Ovary (tissue), 9 donors: ENCODE data around the gene EIF4E3. TPM values are rescaled to one million over a fixed set of nuclear protein-coding genes. Genes with fewer than 3 reads are reported as not detected.

Source experiments
- DNase-seq, 5 donors: peaks; one replicate each; pipeline ENCODE4 v3.0.0-alpha.2; 2019 to 2020
- H3K27ac ChIP-seq, 2 donors: fragments of 200-600 bp; one replicate each; pipeline versions ENCODE4 v1.5.1 to v1.8.0; 2019 to 2022
- H3K27me3 ChIP-seq: fragments of 200-600 bp; one replicate; pipeline ENCODE4 v1.8.0; 2022
- H3K36me3 ChIP-seq: fragments of 200-600 bp; sonication (generic); one replicate; pipeline ENCODE4 v1.5.1; 2019
- H3K4me1 ChIP-seq: one replicate; pipeline ENCODE4 v1.8.1; 2013; ENCODE audit warnings: mild to moderate bottlenecking, moderate library complexity; ENCODE audit not compliant: insufficient read depth
- H3K4me3 ChIP-seq: fragments of 200-600 bp; sonication (generic); one replicate; pipeline ENCODE4 v1.5.1; 2017
- H3K9me3 ChIP-seq, 2 donors: fragments of 200-600 bp in 1 of 2; sonication (generic) in 1 of 2; one replicate each; pipeline versions ENCODE4 v1.5.1 to v1.8.1; 2013 to 2019; ENCODE audit warnings: mild to moderate bottlenecking in 1 of 2, moderate library complexity in 1 of 2
- CTCF ChIP-seq, 3 donors: fragments of 450-650 bp in 2 of 3; fragments of 200-600 bp in 1 of 3; IDR thresholded peaks; one replicate each; pipeline versions ENCODE4 v1.5.1 to v1.8.0; 2016 to 2022; ENCODE audit warnings: antibody characterized with exemption in 3 of 3, mild to moderate bottlenecking in 1 of 3
- EP300 ChIP-seq: sonication (generic); formaldehyde crosslinking; IDR thresholded peaks from one replicate; pipeline ENCODE4 v1.6.1; 2017; ENCODE audit warnings: antibody characterized with exemption
- POLR2A ChIP-seq: fragments of 450-650 bp; IDR thresholded peaks from one replicate; pipeline ENCODE4 v1.6.1; 2017; ENCODE audit warnings: antibody characterized with exemption, mild to moderate bottlenecking, moderate library complexity
- WGBS, 3 donors: extraction: QIAGEN DNeasy Blood & Tissue Kit in 1 of 3; methylation state at CpG; one replicate each; pipeline versions ENCODE4 v1.1.5 to v1.1.7; 2013 to 2017; 5-methylcytosine and 5-hydroxymethylcytosine counted together
- intact Hi-C, 4 donors: fragments of 100-400 bp; cut with DNase I; formaldehyde crosslinking; loops; one replicate each; pipeline versions ENCODE4 v1.11.0 to v1.15.1; 2022 to 2023
- polyA plus RNA-seq, 2 donors: library from polyadenylated mRNA; stranded (reverse); fragments of 200-250 nt in 1 of 2; fragments of 350-450 nt in 1 of 2; fragmentation: Illumina TruSeq in 1 of 2; extraction: RNeasy Lipid Tissue Mini Kit (QIAGEN cat#74804) in 1 of 2; gene quantifications; one replicate each; pipeline ENCODE4 v1.2.3, GENCODE V29; 2013 to 2014
- total RNA-seq, 7 donors: library from RNA; depleted of rRNA in 2 of 7; stranded (reverse); fragments of >200 nt in 2 of 7; fragmentation: NEBNext Ultra II Directional in 3 of 7; extraction: Animal tissue kit (Norgen Biotek cat#: 25700) in 3 of 7; gene quantifications; one replicate each; pipeline versions ENCODE4 v1.1.0 to v1.2.4, GENCODE V29; 2016 to 2023
- donor health status: DM: no; HTN: no; CAD: no; lungs with moderate emphysema.
- donor health status: DM: no; HTN: no; CAD: no.
- donor health status: Bipolar disorder and iron deficiency.
- donor health status: DM: yes; HTN: yes; CAD: no.
- donor health status: DM: no; HTN: no; CAD: no.
- donor health status: DM: yes; HTN: yes; CAD: no.

EIF4E3 gene
- total and polyA plus RNA-seq, 9 donors: 13.0 to 51.7 (median 38.2) TPM

DNA sequence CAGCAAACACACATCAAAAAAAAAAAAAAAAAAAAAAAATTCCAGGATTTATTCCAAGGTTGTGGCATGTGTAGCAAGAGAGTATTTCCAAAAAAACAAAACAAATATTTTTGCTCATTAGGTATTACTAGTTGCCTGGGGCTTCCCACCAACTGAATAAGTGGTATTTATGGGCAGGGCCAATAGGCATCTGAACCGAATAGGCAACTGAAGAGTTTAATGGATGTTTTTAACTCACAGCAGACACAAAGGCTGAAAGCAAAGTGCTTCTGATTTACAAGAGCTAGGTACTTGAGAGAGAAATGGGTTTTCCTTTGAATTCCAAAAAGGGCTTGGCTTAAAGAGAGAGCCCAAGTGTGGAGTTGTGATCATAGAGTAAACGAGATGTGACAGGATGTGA is 21.4 kb downstream of the EIF4E3 start:
- Histone ChIP-seq H3K27me3 (no peaks in the 10 kb centered on the region), H3K9me3 (no peaks in the 10 kb centered on the region), H3K27ac (no peak overlapping the region), H3K4me3 (no peak overlapping the region), H3K36me3 (no peaks in the 10 kb centered on the region), H3K4me1 (peaks cover 4% of the 10 kb centered on the region)
- intact Hi-C loops: no loop called here
- TF ChIP-seq CTCF (IDR thresholded peaks at IDR 0.05) (no peak), EP300 (no peak), POLR2A (no peak)
- WGBS, 3 donors: 55 to 63% (median 59%) methylated on average over 2 of the region's 2 CpGs
- no peak for DNase-seq

GRCh38 chr3:71702131-71703024 is 22.8 kb downstream of the EIF4E3 start:
- no peak for DNase-seq
- no peak overlapping the region for H3K4me3 ChIP-seq
- H3K27ac ChIP-seq: no peak overlapping the region
- no peaks in the 10 kb centered on the region for H3K9me3 ChIP-seq
- H3K27me3 ChIP-seq: no peaks in the 10 kb centered on the region
- H3K36me3 ChIP-seq: no peaks in the 10 kb centered on the region
- TF ChIP-seq POLR2A: no peak
- TF ChIP-seq CTCF (IDR thresholded peaks at IDR 0.05): no peak
- TF ChIP-seq EP300: no peak
- H3K4me1 ChIP-seq: peaks cover 4% of the 10 kb centered on the region
- intact Hi-C loops: no loop called here
- WGBS, 3 donors: 84 to 87% (median 85%) methylated on average over 7 of the region's 7 CpGs

- no peak for TF ChIP-seq EP300
- no peak for TF ChIP-seq CTCF (IDR thresholded peaks at IDR 0.05)
- TF ChIP-seq POLR2A: no peak
- 76 to 82% (median 78%) methylated on average over 3 of the region's 3 CpGs for WGBS, 3 donors
- no peak overlapping the region for H3K4me3 ChIP-seq
- H3K27me3 ChIP-seq: no peaks in the 10 kb centered on the region
- H3K9me3 ChIP-seq: no peaks in the 10 kb centered on the region
- no peak overlapping the region for H3K27ac ChIP-seq
- no peak for DNase-seq
- no peaks in the 10 kb centered on the region for H3K36me3 ChIP-seq
- intact Hi-C loops: no loop called here
- H3K4me1 ChIP-seq: peaks cover 4% of the 10 kb centered on the region
Observed at GRCh38 chr3:71701251-71701762, 23.9 kb downstream of the EIF4E3 start.

GRCh38 chr3:71695000-71695482 is 30.2 kb downstream of the EIF4E3 start:
- Histone ChIP-seq H3K4me1 (peaks cover 13% of the 10 kb centered on the region), H3K27ac (peak overlapping the region in 1 of 2 donors; percentile 56), H3K27me3 (no peaks in the 10 kb centered on the region), H3K36me3 (no peaks in the 10 kb centered on the region), H3K4me3 (no peak overlapping the region), H3K9me3 (no peaks in the 10 kb centered on the region)
- intact Hi-C loops: no loop called here
- DNase-seq: peak in 2 of 5 donors; percentile 29 to 35
- 16 to 41% (median 26%) methylated on average over 7 of the region's 7 CpGs for WGBS, 3 donors
- TF ChIP-seq EP300 (no peak), CTCF (IDR thresholded peaks at IDR 0.05) (no peak), POLR2A (no peak)
